HG02642 (cell line): ENCODE data around the gene ZMIZ1.
A peak's percentile ranks its signal among the peaks of the same experiment; 100 is the strongest.

ENCODE experiments used
- ATAC-seq: cut with Tn5 transposase; IDR thresholded peaks from one replicate; pipeline ENCODE4 v1.9.1; 2021; ENCODE audit warnings: mild to moderate bottlenecking; ENCODE audit not compliant: unreplicated experiment, poor library complexity

Gene ZMIZ1

DNA sequence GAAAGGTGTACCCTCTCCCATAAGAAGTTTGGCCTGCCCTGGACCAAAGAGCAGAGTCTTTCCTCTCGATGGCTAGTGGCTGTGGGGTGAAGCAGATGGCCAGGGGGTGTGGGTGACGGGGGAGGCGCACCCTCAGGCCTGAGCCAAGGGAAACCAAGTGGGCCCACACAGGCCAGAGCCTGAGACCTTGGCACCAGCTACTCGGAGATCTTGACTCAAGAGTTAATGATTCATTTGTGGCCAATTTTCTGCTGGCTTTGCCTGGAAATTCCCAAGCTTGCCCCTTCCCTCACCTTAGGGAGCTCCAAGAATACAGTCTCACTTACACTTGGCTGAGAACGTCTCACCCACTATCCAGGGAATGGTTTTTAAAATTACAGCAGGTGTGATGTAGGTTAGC is 42.7 kb downstream of the ZMIZ1 start:
- no peak for ATAC-seq

DNA sequence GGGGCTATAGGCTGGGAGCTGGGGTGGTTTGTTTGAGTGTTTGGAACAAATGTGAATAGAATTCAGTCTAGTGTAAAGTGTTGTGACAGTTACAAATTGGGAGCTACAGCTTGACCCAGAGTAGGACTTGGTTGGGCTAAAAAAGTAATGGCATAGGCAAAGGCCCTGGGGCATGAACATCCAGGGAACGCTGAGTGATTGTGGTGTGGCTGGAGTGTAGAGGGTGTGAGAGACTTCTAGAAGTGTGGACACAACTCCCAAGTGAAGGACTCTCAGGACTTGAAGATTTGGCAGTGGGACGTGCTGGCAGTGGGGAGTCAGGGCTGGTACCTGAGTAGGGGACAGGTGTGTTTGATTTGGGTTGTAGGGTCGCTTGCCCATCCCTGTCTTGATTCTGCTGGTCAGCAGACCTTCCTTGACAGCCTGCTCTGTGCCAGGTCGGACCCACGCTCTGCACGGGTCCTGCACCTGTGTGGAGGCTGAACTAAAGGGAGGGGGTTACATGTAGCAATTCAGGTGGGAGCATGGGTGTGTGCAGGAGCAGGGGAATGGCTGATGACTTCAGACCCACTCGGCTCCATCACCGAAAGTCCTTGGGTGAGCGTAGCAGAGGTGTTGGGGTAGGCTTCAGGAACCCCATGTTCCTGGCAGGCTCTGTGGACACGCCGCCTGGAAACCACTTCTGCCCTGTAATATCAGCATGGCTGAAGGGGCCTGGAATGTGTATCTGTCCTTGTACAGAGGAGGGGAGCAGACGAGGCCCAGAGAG is 43.3 kb downstream of the ZMIZ1 start:
- ATAC-seq: no peak

DNA sequence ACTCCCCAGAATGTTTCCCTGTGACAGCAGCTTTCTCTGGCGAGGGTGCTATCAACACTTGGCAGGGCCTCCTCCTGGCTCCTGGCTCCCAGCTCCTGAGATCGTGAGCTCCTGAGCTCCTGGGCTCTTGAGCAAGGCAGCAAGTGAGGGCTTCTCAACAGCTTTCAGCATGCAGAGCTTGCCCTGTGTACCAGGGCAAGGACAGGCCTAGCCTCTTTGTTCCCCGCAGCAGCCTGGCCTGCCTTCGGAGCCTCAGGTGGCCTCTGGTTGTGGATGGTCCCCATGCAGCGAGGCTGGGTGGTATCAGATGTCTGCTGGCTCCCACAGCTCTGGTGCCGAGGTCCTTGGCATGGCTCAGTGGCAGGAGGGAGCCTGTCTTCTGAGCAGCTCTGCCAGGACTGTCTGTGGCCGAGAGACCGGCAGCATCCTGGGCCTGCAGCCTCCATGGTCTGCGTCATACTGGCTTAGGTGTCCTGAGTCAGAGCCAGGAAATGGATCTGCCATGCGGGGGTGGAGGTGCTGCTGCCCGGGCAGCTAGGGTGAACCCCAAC is 44.2 kb downstream of the ZMIZ1 start:
- no peak for ATAC-seq

DNA sequence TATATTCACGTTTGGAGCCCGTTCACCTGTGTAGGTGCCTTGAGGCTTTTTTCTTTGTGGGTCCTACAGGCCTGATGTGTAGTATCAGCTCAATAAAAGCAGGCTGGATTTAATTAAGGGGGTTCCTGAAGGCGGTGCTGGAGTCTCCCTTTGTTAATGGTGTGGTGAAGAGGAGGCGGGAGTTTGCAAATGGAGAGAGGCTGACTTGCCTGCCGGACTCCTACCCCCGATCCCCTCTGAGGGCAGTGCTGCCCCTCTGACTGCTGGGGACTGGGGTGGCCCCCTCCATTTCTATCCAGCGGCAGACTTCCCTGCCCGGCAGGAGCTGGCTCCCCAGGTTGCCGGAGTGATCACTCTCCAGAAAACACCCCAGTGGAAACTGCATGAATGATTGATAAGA is 45.1 kb downstream of the ZMIZ1 start:
- ATAC-seq: no peak

DNA sequence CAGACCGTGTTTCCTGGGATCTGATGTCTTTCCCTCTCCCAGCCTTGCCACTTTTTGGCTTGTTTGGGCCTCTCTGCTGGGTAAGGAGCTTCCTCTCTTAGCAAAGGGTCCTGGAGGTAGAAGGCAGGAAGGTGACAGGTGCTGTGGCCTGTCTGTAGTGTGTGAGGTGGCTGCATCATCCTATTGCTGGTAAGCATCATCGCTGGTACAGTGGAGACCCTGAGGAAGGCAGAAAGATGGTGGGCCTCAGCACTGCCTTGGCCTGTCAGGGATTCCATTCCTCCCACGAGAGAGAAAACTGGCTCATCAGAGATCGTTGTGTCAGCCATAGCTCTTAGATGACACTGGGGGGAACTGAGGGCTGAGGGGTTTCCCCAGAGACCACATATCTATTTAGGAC is 46.5 kb downstream of the ZMIZ1 start:
- ATAC-seq: no peak

DNA sequence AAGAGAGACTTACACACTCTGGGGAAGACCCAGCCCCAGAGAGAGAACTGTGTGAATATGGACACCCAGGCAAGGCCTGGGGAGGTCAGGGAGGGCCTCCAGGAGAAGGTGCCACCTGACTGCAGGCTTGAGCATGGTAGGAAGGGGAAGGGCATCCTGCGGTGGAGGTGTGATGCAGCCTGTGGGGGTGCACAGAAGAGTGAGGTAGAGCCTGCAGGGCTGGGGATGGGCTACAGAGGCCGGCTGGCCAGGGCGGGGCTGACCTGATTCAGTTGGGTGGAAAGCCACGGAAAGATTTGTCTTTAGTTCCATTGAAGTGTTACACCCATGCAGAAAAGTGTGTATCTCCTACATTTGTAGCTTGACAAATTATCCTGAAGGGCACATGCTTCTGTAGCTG is 47.6 kb downstream of the ZMIZ1 start:
- peak; percentile 18 for ATAC-seq

DNA sequence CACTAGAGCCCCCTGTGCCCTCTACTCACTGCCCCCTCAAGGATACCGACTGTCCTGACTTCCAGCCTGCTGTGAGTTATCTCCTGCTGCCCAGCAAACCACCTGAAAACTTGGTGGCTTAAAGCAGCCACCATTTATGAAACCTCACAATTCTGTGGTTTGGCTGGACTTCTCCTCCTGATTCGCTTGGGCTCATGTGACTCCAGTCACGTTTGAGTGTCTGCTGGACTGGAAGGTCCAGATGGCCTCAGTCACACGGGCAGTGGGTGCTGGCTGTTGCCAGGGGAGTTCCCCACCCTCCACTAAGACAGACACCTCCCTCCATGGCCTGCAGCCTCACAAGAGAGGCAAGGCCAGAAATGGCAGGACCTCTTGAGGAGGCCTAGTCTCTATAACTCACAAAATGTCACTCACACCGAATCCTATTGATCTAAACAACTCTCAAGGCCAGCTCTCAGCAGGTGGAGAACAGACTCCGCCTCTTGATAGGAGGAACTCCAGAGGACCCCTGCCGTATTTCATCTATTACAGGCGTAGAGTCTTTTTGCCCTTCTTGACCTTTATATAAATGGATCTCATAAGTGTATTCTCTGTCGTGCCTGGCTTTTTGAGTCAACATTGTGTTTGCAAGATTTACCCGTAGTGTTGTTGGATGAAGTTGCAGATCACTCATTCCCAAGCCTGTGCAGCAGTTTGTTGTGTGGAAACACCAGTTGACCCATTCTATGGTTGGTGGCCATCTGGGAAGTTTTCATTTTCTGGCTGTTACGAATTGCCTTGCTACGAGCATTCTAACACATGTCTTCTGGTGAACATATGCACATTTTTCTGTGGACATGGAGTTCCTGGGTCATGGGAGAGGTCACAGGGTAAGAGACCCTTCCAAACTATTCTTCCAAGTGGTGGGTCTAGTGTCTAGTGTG is 48.3 kb downstream of the ZMIZ1 start:
- peak; percentile 67 for ATAC-seq

DNA sequence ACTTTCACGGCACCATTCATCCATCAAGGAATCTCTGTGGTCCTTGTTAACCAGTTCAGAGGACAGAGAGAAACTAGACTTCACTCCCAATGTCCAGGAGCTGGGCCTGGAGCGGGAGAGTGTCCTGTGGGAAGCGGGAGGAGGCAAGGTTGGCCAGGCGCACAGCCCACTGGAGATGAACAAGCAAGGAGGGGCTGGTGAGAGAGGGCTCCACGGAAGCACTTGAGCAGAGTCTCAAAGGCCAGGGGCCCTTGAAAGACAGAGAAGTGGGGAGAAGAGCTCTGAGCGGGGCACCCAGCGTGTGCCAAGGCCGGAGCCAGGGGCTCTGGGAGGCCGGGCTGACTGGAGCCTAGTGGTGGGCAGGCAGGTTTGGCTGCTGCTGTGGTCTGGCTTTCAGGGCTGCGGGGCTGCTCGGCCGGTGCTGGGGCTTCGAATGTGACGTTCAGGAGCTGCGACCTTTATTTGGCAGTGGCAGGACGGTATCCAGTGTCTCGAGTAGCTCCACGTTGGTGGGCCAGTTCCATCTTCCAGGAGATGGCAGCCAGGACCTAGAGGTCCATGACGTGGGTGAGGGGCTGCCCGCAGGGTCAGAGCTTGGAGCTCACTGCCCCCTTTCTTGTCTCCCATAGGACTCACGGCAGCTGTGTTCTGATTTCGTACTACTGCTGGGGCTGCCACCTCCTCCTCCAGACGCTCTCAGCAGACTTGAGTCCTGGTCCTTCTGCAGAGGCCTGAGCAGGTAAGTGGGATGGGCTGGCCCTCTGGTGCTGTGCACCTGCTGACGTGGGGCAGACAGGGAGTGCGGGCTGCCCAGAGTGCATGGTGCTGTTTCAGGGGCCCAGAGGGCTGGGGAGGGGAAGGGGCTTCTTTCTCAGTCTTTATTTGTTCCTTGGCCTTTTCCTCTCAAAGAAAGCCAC is 49.8 kb downstream of the ZMIZ1 start:
- no peak for ATAC-seq

DNA sequence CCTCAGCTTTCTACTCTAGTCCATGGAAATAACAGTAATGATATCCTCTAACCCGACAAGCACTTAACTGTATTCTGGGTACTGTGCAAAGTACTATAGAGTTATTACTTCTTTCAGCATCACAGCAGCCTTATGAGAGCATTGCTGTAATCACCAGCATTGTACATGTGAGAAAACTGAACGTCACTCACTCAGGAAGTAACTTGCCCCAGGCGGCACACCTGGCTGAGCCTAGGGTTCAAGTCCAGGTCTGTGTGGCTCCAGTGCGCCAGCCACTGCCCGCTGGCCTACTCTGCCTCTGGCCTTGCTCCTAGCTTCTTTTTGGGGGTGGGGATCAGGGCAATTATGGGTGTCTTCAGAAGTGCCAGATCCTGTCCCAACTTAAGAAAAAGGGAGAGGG is 50.5 kb downstream of the ZMIZ1 start:
- no peak for ATAC-seq

DNA sequence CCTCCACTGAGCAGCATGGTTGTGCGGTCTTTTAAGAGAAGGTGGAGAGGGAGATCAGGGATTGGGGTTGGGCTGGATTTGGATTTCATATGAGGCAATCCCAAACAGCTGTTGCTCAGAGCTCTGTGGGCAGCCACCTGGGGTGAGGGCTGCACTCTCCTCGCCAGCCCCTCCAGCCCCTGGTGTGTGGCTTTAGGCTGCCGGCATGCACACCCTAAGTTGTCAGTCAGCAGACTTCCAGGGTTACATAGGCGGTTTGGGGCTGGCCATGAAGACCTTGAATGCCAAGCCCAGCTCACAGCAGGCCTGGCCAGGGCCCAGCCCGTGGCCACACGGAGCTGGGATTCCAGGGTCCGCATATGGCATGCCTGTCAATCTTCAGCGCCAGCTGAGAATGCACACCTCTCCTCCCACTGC is 54.8 kb downstream of the ZMIZ1 start:
- no peak for ATAC-seq

DNA sequence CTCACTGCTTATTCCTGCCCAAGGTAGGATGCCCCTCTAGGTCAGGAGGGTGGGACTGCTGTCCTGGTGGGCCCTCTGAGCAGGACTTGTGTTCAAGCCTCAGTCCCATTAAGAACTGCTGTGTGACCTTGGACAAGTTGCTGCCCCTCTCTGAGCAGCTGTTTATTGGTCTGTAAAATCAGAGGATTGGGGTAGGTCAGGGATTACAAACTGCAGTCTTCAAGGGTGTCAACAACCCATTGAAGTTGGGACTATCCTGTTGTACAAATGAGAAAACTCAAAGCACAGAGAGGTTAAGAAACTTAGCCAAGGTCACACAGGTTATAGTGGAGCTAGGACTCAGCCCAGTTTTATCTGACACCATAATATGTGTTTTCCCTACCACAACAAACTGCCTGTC is 55.3 kb downstream of the ZMIZ1 start:
- no peak for ATAC-seq

DNA sequence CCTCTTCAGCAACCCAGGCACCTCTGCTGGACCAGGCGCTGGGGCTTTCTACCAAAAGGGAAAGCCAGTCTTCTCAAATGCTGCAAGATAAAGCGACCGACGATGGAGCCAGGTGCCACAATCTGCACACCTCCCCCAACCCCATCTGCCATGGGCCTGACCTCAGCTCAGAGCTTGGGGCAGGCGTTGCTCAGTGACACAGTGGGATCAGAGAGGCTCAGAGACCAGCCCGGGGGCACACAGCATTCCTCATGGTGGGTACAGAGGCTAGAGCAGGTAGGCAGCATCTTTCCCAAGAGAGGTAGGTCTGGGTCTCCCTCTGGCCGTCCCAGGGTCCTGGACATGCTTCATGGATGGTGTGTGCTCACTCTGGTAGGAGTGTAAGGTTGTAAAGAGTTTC is 56.3 kb downstream of the ZMIZ1 start:
- ATAC-seq: no peak

DNA sequence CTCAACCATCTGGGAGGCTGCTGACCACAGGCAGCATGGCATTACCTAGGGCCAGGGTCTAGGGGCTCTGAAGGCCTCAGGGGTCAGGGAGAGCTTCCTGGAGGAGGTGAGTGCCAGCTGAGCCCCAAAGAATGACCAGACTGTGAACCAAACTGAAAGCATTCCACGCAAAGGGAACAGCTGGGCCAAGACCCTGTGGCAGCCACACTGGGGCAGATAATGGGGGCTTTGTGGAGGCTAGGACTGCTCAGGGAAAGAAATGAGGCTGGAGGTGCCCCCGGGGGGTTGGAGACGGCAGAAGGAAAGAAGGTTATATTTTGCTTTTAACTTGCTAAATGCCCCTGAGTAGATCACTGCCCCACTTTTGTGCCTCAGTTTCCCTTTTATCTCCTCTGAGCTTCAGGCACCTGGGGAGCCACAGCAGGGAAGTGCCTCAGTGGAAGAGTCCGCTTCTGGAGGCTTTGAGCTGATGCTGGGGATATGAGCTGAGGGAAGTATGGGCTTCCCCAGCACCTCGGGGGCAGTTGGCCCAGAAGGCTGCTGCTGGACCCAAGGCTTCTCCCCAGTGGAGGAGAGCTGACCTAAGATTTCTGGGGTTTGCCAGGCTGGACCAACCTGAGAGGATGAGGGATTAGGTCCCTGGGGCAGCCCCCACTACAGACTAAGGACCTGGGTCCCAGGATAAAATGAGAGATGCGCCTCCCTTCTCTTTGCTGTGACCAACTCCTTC is 57.8 kb downstream of the ZMIZ1 start:
- ATAC-seq: no peak

DNA sequence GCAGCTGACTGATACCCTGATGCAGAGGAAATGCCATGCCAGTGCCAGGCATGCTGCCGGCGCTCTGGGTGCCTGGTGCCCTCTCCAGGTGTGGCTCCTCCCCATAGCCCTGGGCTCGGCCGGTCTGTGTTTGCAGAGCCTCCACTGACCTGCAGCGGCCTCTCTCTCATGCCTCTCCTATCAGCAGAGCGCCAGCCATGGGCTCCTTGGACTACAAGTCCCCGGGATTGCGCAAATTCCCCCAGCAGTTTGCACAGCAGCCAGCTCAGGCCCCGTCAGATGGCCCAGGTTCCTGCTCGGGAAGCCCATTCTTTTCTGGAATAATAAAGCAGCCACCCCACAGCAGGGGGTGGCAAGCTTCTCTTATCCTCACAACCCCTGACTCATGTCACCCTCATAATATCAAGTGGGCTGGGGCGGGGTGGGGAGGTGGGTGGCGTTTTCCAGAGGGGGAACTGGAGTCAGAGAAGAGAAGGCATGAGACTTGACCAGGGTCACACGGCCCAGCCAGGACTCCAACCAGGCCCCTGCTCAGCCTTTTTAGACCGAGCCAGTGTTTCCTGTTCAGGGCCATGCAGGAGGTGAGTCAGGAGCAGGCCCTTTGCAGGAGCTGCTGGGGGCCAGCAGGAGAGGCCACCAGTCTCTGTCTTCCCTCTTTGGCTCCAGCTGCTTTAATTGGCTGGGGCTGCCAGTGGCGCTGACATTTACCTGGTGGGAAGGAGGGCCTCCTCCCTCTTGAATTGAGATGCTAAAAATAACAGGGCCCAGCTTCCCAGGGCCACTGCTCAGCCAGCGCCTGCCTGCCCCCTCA is 58.6 kb downstream of the ZMIZ1 start:
- ATAC-seq: no peak

DNA sequence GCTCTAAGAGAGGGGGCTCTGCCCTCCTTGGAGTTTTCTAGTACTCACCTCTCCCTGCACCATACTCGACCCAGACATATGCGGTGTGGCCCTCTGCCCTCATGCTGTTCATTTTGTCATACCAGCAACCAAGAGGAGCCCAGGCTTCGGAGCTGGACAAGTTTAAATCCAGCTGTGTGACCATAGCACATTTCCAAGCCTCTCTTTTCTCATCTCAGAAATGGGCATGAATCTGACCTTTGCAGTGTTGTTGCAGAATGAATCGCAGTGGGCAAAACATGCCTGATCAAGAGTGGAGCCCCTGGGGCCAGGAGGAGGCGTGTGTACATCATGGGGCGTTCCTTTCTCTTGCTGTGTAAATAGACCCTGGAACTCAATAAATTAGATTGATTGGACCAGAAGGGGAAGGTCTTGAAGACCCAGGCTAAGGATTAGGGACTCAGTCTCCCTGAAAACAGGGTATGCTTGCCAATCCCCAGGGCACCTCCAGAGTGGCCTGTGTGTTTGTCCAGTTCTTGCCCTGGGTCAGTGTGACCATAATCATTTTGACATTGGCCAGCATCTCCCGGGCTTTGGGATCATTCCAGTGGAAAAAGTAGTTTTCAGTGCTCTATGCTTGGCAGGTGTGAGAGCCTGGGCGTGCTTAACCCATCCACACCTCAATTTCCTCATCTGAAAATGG is 59.6 kb downstream of the ZMIZ1 start:
- ATAC-seq: no peak

DNA sequence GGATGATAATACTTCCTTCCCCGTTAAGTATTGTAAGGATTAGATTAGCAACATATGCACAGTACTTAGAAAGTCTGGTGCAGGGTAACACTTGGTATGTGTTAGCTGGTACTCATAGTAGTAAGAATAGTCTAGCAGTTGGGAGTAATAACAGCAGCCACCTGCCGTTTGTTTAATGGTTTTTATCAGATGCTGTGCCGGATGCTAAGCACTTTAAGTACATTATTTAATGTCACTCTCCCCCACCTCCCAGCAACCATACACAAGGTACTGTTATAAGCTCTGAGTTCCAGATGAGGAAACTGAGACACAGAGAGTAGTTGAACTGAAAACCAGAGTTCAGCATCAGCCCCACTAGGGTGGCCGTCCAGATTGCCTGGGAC is 60.1 kb downstream of the ZMIZ1 start:
- ATAC-seq: no peak

DNA sequence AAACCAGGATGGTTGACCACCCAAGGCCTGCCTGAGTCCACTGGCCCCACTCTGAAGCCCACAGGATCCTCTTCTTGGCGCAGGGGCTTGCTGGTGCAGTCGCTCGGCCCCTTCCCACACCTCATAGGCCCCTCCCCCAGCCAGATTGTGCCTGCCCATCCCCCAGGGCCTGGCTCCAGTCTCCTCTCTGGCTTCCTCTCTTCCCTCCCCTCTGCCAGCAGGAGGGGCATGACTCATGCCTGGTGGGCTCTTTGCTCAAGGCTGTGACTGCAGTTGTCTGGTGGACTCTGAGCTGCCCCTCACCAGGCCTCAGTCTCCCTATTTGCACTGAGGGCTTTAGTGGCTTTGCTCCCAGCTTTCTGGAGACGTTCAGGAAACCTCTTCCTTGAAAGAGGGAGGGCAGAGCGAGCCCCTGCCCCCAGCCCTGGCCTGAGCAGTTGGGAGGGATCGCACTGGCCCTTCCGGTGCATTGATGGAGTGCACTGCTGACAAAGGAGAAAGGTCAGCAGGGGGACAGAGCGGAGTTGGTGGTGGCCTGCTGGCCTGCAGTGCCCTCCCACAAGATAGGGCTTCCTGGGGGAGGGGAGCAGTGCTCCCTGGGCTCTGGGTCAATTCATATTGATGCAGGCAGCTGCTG is 60.7 kb downstream of the ZMIZ1 start:
- no peak for ATAC-seq

DNA sequence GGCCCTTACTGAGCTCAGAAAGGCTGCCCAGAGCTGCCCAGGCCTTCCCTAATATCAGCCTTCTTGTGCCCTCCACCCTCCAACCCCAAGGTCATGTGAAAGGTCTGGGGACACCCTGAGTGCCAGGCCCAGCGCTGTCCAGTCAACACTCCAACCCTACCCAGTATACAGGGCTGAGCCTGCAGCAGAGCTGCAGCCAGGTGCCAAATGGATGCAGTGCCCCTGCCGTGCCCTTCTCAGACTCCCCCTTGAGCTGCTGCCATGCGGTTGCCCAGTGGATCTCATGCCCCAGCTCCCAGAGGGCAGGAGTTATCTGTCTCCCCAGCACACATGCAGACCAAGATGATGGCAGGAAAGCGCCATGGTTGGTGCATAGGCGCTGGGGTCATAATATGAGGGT is 61.5 kb downstream of the ZMIZ1 start:
- ATAC-seq: no peak
